HG03565 (cell line): Measurements from ENCODE around the gene PATZ1.

Experiments
- ATAC-seq: cut with Tn5 transposase; IDR thresholded peaks from one replicate; pipeline ENCODE4 v1.9.1; 2021; ENCODE audit warnings: mild to moderate bottlenecking, moderate library complexity; ENCODE audit not compliant: unreplicated experiment

The PATZ1 gene

DNA sequence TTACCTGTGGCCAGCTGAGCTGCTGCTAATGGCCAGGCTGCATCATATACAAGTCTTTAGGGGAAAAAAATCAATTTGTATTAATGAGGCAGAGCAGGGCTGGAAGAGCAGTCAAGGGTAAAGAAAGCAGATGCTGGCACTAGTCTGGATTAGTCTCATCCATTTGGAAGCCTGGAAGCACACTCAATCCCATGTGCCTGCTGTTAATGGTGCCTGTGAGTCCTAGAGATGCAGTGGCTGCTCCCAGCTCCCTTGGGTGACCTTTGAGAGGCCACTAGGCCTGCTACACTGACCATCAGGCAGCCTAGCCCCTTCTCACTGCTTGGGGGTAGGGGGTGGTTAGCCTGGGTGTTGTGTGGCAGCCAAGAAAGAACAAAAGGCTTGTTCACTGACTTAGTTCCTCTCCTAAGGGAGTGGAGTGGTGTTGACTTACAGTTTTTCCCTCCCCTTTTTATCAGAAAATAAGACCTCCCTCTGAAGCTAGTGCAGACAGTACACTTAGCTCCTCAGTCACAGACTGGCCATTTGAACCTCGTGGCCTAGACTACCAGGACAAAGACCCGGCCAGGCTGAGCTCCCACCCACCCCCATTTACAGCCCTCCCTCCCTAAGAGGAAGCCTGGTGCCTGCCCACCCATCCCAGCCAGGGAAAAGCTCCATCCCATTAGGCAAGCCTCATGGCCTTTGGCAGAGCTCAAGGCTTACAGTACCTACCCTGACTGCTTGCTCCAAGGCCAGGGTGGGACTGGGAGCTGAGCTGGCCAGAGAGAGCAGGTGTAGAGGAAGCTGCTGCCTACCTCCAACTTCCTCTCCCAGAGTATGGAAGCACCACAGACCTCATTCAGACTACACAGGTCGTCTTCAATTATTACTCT is 61.6 kb downstream of the PATZ1 start:
- ATAC-seq, result no peak

DNA sequence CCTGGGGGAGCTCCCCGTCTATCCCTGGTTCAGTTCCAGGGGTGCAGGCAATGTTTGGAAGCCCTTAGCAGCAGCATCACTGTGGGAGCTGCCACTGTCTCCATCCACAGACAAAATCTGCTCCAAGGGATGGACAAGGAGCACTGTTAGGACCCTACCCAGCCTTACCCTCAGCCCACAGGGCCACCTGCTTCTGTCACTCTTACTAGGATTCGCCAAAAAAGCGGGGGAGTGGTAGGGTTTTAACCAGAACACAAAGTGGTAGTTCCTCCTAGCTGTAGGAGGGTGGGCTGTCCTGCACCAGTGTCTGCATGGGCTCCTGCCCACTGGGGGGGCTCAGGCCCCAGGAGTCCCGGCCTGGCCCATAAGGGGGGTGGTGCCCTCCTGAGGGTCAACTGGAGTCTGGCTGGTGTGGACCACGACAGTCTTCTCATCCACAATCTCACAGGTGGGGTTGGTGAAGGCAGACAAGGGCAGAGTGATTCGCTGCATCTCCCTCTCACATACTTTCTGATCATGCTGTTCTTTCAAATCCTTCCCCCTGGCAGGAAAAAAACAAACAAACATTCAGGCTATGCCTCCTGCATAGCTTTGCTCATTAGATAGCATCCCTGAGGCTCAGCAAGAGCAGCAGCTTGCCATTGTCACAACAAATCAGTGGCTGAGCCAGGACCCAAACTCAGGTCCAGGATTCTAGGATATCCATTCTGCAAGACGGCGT is 63.2 kb downstream of the PATZ1 start:
- ATAC-seq, result no peak

DNA sequence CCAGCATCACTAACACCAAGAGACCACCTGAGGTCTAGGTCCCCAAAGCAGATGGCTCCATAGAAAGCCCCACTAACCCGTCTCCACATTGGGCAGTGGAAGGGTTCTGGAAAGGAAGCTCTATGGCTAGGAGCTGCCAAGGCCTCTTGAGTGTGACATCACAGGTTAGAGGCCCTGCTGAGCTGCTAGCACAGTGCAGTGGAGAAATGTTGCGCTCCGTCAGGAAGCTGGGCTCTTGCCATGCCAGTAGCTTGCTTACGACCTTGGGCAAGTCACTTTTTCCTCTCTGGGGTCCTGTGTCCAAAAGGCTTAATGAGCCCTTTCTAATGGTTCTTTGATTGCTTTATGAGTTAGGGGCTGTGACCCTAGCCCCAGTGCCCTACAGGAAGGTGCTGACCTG is 64.4 kb downstream of the PATZ1 start:
- ATAC-seq, result no peak

DNA sequence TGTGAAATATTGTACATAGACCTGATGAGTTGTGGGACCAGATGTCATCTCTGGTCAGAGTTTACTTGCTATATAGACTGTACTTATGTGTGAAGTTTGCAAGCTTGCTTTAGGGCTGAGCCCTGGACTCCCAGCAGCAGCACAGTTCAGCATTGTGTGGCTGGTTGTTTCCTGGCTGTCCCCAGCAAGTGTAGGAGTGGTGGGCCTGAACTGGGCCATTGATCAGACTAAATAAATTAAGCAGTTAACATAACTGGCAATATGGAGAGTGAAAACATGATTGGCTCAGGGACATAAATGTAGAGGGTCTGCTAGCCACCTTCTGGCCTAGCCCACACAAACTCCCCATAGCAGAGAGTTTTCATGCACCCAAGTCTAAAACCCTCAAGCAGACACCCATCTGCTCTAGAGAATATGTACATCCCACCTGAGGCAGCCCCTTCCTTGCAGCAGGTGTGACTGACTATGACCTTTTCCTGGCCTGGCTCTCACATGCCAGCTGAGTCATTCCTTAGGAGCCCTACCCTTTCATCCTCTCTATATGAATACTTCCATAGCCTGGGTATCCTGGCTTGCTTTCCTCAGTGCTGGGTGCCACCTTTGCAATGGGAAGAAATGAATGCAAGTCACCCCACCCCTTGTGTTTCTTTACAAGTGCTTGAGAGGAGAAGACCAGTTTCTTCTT is 66.2 kb downstream of the PATZ1 start:
- no peak for ATAC-seq

DNA sequence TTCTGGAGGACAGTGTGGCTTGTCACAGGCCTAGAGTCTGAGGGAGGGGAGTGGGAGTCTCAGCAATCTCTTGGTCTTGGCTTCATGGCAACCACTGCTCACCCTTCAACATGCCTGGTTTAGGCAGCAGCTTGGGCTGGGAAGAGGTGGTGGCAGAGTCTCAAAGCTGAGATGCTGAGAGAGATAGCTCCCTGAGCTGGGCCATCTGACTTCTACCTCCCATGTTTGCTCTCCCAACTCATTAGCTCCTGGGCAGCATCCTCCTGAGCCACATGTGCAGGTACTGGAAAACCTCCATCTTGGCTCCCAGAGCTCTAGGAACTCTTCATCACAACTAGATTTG is 66.8 kb downstream of the PATZ1 start:
- no peak for ATAC-seq

DNA sequence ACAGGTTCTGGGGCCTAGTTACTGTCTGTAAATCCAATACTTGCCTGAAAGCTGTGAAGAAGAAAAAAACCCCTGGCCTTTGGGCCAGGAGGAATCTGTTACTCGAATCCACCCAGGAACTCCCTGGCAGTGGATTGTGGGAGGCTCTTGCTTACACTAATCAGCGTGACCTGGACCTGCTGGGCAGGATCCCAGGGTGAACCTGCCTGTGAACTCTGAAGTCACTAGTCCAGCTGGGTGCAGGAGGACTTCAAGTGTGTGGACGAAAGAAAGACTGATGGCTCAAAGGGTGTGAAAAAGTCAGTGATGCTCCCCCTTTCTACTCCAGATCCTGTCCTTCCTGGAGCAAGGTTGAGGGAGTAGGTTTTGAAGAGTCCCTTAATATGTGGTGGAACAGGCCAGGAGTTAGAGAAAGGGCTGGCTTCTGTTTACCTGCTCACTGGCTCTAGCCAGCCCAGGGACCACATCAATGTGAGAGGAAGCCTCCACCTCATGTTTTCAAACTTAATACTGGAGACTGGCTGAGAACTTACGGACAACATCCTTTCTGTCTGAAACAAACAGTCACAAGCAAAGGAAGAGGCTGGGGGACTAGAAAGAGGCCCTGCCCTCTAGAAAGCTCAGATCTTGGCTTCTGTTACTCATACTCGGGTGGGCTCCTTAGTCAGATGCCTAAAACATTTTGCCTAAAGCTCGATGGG is 67.4 kb downstream of the PATZ1 start:
- ATAC-seq, result no peak

DNA sequence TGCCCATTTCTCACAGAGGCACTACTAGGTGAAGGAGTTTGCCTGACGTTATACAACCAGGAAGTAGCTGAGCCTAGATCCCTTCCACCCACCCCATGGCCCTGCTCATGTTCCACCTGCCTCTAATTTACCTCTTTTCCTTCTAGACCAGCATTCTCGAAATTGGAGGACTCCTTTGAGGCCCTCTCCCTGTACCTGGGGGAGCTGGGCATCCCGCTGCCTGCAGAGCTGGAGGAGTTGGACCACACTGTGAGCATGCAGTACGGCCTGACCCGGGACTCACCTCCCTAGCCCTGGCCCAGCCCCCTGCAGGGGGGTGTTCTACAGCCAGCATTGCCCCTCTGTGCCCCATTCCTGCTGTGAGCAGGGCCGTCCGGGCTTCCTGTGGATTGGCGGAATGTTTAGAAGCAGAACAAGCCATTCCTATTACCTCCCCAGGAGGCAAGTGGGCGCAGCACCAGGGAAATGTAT is 68.0 kb downstream of the PATZ1 start:
- ATAC-seq, result no peak

DNA sequence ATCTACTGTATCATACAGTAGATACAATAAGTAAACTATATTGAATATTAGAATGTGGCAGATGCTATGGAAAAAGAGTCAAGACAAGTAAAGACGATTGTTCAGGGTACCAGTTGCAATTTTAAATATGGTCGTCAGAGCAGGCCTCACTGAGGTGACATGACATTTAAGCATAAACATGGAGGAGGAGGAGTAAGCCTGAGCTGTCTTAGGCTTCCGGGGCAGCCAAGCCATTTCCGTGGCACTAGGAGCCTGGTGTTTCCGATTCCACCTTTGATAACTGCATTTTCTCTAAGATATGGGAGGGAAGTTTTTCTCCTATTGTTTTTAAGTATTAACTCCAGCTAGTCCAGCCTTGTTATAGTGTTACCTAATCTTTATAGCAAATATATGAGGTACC is 68.4 kb downstream of the PATZ1 start:
- no peak for ATAC-seq

DNA sequence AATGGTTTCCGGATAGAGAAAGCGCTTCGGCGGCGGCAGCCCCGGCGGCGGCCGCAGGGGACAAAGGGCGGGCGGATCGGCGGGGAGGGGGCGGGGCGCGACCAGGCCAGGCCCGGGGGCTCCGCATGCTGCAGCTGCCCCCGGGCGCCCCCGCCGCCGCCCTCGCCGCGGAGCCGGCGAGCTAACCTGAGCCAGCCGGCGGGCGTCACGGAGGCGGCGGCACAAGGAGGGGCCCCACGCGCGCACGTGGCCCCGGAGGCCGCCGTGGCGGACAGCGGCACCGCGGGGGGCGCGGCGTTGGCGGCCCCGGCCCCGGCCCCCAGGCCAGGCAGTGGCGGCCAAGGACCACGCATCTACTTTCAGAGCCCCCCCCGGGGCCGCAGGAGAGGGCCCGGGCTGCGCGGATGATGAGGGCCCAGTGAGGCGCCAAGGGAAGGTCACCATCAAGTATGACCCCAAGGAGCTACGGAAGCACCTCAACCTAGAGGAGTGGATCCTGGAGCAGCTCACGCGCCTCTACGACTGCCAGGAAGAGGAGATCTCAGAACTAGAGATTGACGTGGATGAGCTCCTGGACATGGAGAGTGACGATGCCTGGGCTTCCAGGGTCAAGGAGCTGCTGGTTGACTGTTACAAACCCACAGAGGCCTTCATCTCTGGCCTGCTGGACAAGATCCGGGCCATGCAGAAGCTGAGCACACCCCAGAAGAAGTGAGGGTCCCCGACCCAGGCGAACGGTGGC is 69.5 kb downstream of the PATZ1 start:
- no peak for ATAC-seq
